DMS53 treated with DMSO at 0.1 percent for 48 hours (cell line): ENCODE measurements around the gene BCAN.

Experiments
- DNase-seq: peaks from one replicate; lab custom pipeline; 2025; ENCODE audit not compliant: unreplicated experiment; lab: John Stamatoyannopoulos, UW

The BCAN gene

GRCh38 chr1:156659661-156659987, 17.7 kb downstream of the BCAN start:
- DNase-seq, result no peak

GRCh38 chr1:156659988-156660751, 18.3 kb downstream of the BCAN start:
- DNase-seq, result peak; percentile 94

- DNase-seq, result peak; percentile 58
Measured at GRCh38 chr1:156660752-156661112, 18.8 kb downstream of the BCAN start.

GRCh38 chr1:156662005-156662799, 20.3 kb downstream of the BCAN start:
- no peak for DNase-seq

GRCh38 chr1:156662800-156663055, 20.8 kb downstream of the BCAN start:
- no peak for DNase-seq

GRCh38 chr1:156663178-156663577, 21.3 kb downstream of the BCAN start:
- DNase-seq, result peak; percentile 58

GRCh38 chr1:156664046-156664766, 22.3 kb downstream of the BCAN start:
- DNase-seq, result peak; percentile 73

- DNase-seq, result peak; percentile 73
Measured at GRCh38 chr1:156664767-156665411, 23.0 kb downstream of the BCAN start.

- no peak for DNase-seq
Measured at GRCh38 chr1:156665539-156665938, 23.6 kb downstream of the BCAN start.

- DNase-seq, result no peak
Measured at GRCh38 chr1:156666862-156667609, 25.1 kb downstream of the BCAN start.

GRCh38 chr1:156667610-156667967, 25.7 kb downstream of the BCAN start:
- no peak for DNase-seq

- no peak for DNase-seq
Measured at GRCh38 chr1:156667968-156668709, 26.2 kb downstream of the BCAN start.

- DNase-seq, result no peak
Measured at GRCh38 chr1:156668801-156669637, 27.1 kb downstream of the BCAN start.

GRCh38 chr1:156669794-156670193, 27.9 kb downstream of the BCAN start:
- no peak for DNase-seq

- no peak for DNase-seq
Measured at GRCh38 chr1:156670359-156670758, 28.4 kb downstream of the BCAN start.

GRCh38 chr1:156670791-156671190, 28.9 kb downstream of the BCAN start:
- DNase-seq, result no peak

GRCh38 chr1:156671804-156672203, 29.9 kb downstream of the BCAN start:
- no peak for DNase-seq

GRCh38 chr1:156673387-156674121, 31.6 kb downstream of the BCAN start:
- no peak for DNase-seq
